ENCODE results near the gene DNAJA2. TPM values are rescaled to one million over a fixed set of nuclear protein-coding genes. Genes with fewer than 3 reads are reported as not detected.
"Not testable (repeated sequence)": the region's sequence is repeated elsewhere in the genome, so short reads cannot be mapped to it uniquely, and the experiment has no call there.

DNAJA2 gene
- 68.1 and 86.7 TPM in 2 replicates for total RNA-seq (2012; rRNA removed)

DNA sequence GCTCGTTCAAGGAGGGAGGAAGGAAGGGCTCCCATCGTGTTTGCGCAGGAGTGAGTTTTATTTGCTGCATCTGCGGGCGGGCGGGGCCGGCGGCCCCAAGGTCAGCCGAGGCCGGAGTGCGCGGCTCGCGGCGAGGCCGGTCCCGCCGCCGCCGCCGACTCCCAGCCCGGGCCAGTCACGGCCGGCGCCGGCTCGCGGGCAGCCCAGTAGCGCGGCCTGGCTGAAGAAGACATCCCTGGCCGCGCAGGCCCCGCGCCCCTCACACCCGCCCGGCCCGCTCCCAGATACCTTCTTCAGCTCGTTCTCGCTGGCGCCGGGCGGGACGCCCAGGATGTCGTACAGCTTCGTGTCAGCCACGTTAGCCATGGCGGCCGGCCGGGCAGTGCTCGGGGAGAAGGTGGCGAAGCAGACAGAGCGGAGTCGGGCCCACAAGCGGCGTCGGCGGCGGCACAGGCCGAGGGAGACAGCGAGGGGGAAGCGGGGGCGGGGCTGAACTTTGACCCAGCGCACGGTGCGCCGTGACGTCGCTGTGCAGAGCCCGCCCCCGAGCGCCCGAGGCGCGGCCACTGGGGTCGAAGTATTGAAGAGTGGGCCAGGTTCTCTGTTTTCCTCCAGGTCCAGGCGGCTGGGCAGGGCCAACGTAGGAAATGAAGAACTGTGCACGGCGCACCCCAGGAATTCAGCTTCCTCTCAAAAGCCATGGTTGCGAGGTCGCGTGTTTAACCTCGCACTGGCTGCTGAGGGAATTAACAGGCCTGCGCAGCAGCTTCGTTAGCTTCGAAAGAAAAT lies at the start of gene DNAJA2:
Gene DNAJA2, minus strand, starts transcription at position 468 of the 789 bp plus-strand sequence. Its CDS starts 102 bp downstream, at position 366.
- peak within 1 kb of the TSS; percentile 97 for H3K4me3 ChIP-seq (ENCODE audit: low read length)
- H3K27me3 ChIP-seq (ENCODE audit: control insufficient read depth, insufficient read depth, low read length): no peaks in the 10 kb centered on the region
- H3K9ac ChIP-seq (ENCODE audit: low read depth, low read length): peak within 1 kb of the TSS; percentile 99
- peaks cover 23% of the 10 kb centered on the region for H3K36me3 ChIP-seq (ENCODE audit: insufficient read depth, low read length)
- H3K9me3 ChIP-seq (replicated peaks; ENCODE audit: low read length): no peaks in the 10 kb centered on the region
- peaks cover 18% of the 10 kb centered on the region for H3K4me1 ChIP-seq (ENCODE audit: control insufficient read depth, insufficient read depth, low read length)
- peak within 1 kb of the TSS; percentile 83 for H3K4me2 ChIP-seq (ENCODE audit: low read length)

DNA sequence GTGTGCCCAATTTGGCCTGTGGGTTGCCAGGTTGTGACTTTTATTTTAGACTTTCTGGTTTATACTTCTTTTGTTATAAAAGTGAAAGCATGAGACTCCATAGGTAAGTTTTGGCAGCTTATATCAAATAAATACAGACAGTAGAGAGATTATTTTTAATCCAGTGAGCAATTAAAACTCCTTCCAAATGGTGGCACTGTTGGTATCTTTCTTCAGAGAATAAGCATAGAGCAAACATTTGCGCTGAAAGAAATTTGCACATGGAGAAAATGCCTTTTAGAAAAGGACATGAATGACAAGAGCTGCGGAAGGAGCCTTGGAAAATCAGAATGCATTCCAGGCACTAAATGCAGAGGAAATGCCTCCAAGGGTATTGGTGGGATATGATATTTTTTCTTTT lies 46.1 kb upstream of the DNAJA2 start:
- no peaks in the 10 kb centered on the region for H3K36me3 ChIP-seq (ENCODE audit: insufficient read depth, low read length)
- no peaks in the 10 kb centered on the region for H3K9me3 ChIP-seq (replicated peaks; ENCODE audit: low read length)
- H3K27me3 ChIP-seq (ENCODE audit: control insufficient read depth, insufficient read depth, low read length): peaks cover 2% of the 10 kb centered on the region
- H3K4me1 ChIP-seq (ENCODE audit: control insufficient read depth, insufficient read depth, low read length): no peaks in the 10 kb centered on the region
- no peak overlapping the region for H3K4me2 ChIP-seq (ENCODE audit: low read length)
- H3K9ac ChIP-seq (ENCODE audit: low read depth, low read length): no peak overlapping the region
- H3K4me3 ChIP-seq (ENCODE audit: low read length): no peak overlapping the region

DNA sequence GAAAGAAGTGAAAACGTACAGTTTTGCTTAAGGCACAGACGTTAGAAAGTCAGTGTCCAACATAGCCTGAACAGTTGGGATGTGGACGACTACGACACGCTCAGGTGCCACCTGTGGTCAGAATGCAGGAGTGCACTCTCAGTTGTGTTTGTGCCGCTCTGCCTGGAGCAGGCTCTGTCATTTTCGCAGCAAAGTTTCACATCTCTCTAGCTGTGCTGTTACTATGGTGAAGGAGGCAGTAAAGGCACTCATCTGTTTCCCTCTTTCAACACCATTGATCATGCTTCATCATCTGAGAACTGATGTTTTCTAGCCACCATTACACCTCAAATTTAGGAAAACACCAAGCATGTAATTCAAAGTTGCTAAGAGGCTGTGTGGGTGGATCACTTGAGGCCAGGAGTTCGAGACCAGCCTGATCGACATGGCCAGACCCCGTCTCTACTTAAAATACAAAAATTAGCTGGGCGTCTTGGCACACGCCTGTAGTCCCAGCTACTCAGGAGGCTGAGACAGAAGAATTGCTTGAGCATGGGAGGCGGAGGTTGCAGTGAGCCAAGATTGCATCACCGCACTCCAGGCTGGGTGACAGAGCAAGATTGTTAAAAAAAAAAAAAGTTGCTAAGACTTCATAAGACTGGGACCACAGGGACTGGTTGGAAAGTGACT lies 44.9 kb upstream of the DNAJA2 start:
- no peak overlapping the region for H3K4me2 ChIP-seq (ENCODE audit: low read length)
- H3K9ac ChIP-seq (ENCODE audit: low read depth, low read length): no peak overlapping the region
- no peaks in the 10 kb centered on the region for H3K4me1 ChIP-seq (ENCODE audit: control insufficient read depth, insufficient read depth, low read length)
- H3K36me3 ChIP-seq (ENCODE audit: insufficient read depth, low read length): no peaks in the 10 kb centered on the region
- no peak overlapping the region for H3K4me3 ChIP-seq (ENCODE audit: low read length)
- peaks cover 2% of the 10 kb centered on the region for H3K27me3 ChIP-seq (ENCODE audit: control insufficient read depth, insufficient read depth, low read length)
- no peaks in the 10 kb centered on the region for H3K9me3 ChIP-seq (replicated peaks; ENCODE audit: low read length)

DNA sequence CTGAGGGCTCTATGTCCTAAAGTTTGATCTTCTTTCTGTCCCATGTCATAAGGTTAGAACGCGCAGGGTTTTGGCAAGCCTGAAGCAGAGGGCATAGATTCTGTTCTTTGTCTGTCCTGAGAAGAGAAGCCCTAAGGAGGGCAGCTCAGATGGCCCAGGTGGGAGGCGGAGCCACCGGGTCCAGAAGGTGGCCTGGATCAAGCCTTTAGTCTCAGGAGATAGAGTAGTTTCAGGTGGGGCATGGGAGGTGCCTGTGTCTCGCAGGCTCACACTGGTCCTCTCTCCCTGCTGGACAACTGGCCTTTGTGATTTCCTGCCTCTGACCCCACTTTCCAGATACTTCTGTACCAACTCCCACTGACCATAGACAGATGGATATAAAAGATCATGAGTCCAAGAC lies 44.2 kb upstream of the DNAJA2 start:
- H3K36me3 ChIP-seq (ENCODE audit: insufficient read depth, low read length): no peaks in the 10 kb centered on the region
- no peak overlapping the region for H3K4me3 ChIP-seq (ENCODE audit: low read length)
- H3K27me3 ChIP-seq (ENCODE audit: control insufficient read depth, insufficient read depth, low read length): peaks cover 2% of the 10 kb centered on the region
- no peak overlapping the region for H3K4me2 ChIP-seq (ENCODE audit: low read length)
- no peak overlapping the region for H3K9ac ChIP-seq (ENCODE audit: low read depth, low read length)
- H3K9me3 ChIP-seq (replicated peaks; ENCODE audit: low read length): no peaks in the 10 kb centered on the region
- H3K4me1 ChIP-seq (ENCODE audit: control insufficient read depth, insufficient read depth, low read length): no peaks in the 10 kb centered on the region

DNA sequence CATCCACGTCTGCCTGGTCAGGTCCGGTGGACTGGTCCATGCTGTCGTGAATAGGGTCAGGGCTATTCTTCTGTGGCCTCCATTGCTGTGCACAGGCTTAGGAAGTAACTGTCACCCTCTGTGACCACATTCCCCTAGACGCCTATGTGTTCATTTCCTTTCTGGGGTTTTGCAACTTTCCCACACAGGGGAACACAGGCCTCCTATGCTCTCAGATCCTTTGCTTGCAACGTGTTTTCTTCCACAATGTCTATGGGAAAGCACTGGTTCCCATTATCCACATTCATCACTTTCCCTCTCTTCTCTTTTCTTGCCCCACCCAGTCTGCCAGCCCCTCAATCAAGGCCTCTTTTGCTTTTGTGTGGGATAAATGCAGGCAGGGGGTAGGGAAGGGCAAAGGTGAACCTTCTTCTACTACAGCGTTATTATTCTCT lies 43.2 kb upstream of the DNAJA2 start:
- Histone ChIP-seq H3K36me3 (ENCODE audit: insufficient read depth, low read length) (no peaks in the 10 kb centered on the region), H3K9ac (ENCODE audit: low read depth, low read length) (no peak overlapping the region), H3K4me3 (ENCODE audit: low read length) (no peak overlapping the region), H3K4me2 (ENCODE audit: low read length) (no peak overlapping the region), H3K4me1 (ENCODE audit: control insufficient read depth, insufficient read depth, low read length) (no peaks in the 10 kb centered on the region), H3K9me3 (replicated peaks; ENCODE audit: low read length) (no peaks in the 10 kb centered on the region), H3K27me3 (ENCODE audit: control insufficient read depth, insufficient read depth, low read length) (peaks cover 2% of the 10 kb centered on the region)

DNA sequence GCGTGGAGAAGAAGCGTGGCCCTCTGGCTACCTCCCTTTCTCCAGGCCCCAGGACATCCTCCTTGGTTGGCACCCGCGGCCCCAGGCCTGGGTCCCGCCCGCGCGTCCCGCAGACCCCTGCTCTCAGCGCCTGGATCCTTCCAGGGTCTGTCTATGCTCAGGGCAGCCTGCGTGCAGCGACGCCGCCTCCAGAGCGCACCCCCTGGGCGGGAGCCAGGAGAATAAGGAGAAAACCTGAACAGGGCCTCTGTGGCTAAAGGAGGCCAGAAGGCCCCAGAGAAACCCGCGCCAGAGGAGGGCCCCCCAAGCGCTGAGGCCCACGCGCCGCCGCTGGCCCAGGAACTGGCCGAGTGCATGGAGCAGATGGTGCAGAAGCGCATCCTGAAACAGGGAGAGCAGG lies 40.4 kb upstream of the DNAJA2 start:
- Histone ChIP-seq H3K9me3 (replicated peaks; ENCODE audit: low read length) (no peaks in the 10 kb centered on the region), H3K4me3 (ENCODE audit: low read length) (no peak overlapping the region), H3K4me2 (ENCODE audit: low read length) (no peak overlapping the region), H3K9ac (ENCODE audit: low read depth, low read length) (no peak overlapping the region), H3K36me3 (ENCODE audit: insufficient read depth, low read length) (no peaks in the 10 kb centered on the region), H3K27me3 (ENCODE audit: control insufficient read depth, insufficient read depth, low read length) (peaks cover 2% of the 10 kb centered on the region), H3K4me1 (ENCODE audit: control insufficient read depth, insufficient read depth, low read length) (no peaks in the 10 kb centered on the region)

DNA sequence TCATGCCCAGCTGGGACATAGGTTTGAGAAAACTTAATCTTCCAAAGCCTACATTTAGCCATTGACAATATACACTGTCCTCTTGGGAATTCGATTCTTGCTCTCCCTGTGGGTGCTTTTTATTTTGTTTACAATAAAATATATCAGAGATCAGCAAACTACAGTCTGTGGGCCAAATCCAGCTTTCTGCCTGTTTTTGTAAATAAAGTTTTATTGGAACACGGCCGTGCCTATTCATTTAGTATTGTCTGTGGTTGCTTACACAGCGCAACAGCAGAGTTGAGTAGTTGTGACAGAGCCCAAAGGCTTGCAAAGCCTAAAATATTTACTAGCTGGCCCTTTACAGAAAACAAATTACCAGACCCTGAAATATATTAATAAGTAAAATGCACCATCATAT lies 39.7 kb upstream of the DNAJA2 start:
- no peak overlapping the region for H3K4me3 ChIP-seq (ENCODE audit: low read length)
- H3K9me3 ChIP-seq (replicated peaks; ENCODE audit: low read length): no peaks in the 10 kb centered on the region
- no peaks in the 10 kb centered on the region for H3K27me3 ChIP-seq (ENCODE audit: control insufficient read depth, insufficient read depth, low read length)
- H3K9ac ChIP-seq (ENCODE audit: low read depth, low read length): no peak overlapping the region
- H3K4me1 ChIP-seq (ENCODE audit: control insufficient read depth, insufficient read depth, low read length): peaks cover 4% of the 10 kb centered on the region
- no peak overlapping the region for H3K4me2 ChIP-seq (ENCODE audit: low read length)
- no peaks in the 10 kb centered on the region for H3K36me3 ChIP-seq (ENCODE audit: insufficient read depth, low read length)

DNA sequence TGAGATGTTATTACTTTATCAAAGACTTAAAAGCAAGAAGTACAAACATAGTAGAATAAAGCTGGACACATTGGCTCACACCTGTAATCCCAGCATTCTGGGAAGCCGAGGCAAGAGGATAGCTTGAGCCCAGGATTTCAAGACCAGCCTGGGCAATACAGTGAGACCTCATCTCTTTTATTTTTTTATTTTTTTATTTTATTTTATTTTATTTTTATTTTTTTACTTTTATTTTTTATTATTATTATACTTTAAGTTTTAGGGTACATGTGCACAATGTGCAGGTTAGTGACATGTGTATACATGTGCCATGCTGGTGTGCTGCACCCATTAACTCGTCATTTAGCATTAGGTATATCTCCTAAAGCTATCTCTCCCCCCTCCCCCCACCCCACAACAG lies 37.3 kb upstream of the DNAJA2 start:
- not testable (repeated sequence) for H3K4me2 ChIP-seq (ENCODE audit: low read length); H3K9me3 ChIP-seq (replicated peaks; ENCODE audit: low read length)

DNA sequence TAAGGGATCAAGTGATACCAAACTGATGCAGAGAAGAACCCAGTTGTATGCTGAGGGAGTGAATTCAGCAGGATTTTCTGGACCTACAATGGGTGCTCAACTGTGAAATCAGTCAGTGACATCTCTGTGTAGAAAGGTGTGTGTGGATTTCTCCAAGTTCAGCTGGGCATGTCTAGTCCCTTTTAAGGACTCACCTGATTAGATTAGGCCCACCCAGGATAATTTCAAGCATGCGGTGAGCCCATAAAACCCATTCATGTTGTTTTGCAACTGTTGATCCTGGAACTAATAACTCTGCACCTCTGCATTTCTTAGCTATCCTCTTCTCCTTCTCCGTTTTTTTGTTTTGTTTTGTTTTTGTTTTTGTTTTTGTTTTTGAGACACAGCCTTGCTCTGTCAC lies 35.1 kb upstream of the DNAJA2 start:
- no peak overlapping the region for H3K4me2 ChIP-seq (ENCODE audit: low read length)
- no peaks in the 10 kb centered on the region for H3K27me3 ChIP-seq (ENCODE audit: control insufficient read depth, insufficient read depth, low read length)
- peaks cover 4% of the 10 kb centered on the region for H3K4me1 ChIP-seq (ENCODE audit: control insufficient read depth, insufficient read depth, low read length)
- no peak overlapping the region for H3K4me3 ChIP-seq (ENCODE audit: low read length)
- H3K36me3 ChIP-seq (ENCODE audit: insufficient read depth, low read length): no peaks in the 10 kb centered on the region
- no peak overlapping the region for H3K9ac ChIP-seq (ENCODE audit: low read depth, low read length)
- H3K9me3 ChIP-seq (replicated peaks; ENCODE audit: low read length): no peaks in the 10 kb centered on the region

More for the DNA sequence above, 37.3 kb upstream of the DNAJA2 start:
- not testable (repeated sequence) for H3K27me3 ChIP-seq (ENCODE audit: control insufficient read depth, insufficient read depth, low read length); H3K4me1 ChIP-seq (ENCODE audit: control insufficient read depth, insufficient read depth, low read length); H3K36me3 ChIP-seq (ENCODE audit: insufficient read depth, low read length); H3K4me3 ChIP-seq (ENCODE audit: low read length); H3K9ac ChIP-seq (ENCODE audit: low read depth, low read length)

DNA sequence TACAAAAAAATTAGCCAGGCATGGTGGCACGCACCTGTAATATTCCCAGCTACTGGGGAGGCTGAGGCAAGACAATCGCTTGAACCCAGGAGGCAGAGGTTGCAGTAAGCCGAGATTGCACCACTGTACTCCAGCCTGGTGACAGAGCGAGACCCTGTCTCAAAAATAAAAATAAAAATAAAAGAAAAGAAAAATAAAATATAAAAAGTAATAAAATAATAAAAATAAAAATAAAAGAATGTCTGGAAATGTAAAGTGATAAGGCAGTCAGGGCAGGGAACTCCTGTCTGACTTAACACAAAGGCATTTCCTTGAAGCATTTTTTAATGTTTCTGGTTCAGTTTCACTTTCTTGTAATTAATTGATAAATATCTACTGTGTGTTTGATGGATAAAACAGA lies 34.7 kb upstream of the DNAJA2 start:
- H3K4me1 ChIP-seq (ENCODE audit: control insufficient read depth, insufficient read depth, low read length): peaks cover 4% of the 10 kb centered on the region
- no peak overlapping the region for H3K4me3 ChIP-seq (ENCODE audit: low read length)

DNA sequence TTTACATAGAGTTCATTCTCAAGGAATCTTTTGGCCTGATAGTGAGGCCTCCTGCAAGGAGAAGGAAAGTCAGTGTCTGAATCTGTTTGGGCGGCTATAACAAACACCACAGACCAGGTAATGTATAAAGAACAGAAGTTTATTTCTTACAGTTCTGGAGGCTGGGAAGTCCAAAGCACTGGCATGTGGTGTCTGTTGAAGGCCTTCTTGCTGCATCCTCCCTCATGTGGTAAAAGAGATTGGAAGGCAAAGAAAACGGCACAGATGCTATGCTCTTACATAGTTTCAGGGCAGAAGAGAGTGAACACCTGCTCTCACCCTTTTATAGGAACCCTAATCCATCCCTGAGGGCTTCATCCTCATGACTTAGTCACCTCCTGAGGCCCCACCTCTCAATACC lies 31.2 kb upstream of the DNAJA2 start:
- H3K9ac ChIP-seq (ENCODE audit: low read depth, low read length): no peak overlapping the region

More for the DNA sequence above, 34.7 kb upstream of the DNAJA2 start:
- no peaks in the 10 kb centered on the region for H3K27me3 ChIP-seq (ENCODE audit: control insufficient read depth, insufficient read depth, low read length)
- no peak overlapping the region for H3K9ac ChIP-seq (ENCODE audit: low read depth, low read length)
- H3K4me2 ChIP-seq (ENCODE audit: low read length): no peak overlapping the region
- H3K9me3 ChIP-seq (replicated peaks; ENCODE audit: low read length): no peaks in the 10 kb centered on the region
- no peaks in the 10 kb centered on the region for H3K36me3 ChIP-seq (ENCODE audit: insufficient read depth, low read length)

DNA sequence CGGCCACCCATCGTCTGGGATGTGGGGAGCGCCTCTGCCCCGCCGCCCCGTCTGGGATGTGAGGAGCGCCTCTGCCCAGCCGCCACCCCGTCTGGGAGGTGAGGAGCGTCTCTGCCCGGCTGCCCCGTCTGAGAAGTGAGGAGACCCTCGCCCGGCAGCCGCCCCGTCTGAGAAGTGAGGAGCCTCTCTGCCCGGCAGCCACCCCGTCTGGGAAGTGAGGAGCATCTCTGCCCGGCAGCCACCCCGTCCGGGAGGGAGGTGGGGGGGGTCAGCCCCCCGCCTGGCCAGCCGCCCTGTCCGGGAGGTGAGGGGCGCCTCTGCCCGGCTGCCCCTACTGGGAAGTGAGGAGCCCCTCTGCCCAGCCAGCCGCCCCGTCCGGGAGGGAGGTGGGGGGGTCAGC lies 26.6 kb upstream of the DNAJA2 start:
- H3K36me3 ChIP-seq (ENCODE audit: insufficient read depth, low read length); H3K4me2 ChIP-seq (ENCODE audit: low read length); H3K9ac ChIP-seq (ENCODE audit: low read depth, low read length); H3K4me3 ChIP-seq (ENCODE audit: low read length); H3K4me1 ChIP-seq (ENCODE audit: control insufficient read depth, insufficient read depth, low read length); H3K9me3 ChIP-seq (replicated peaks; ENCODE audit: low read length); H3K27me3 ChIP-seq (ENCODE audit: control insufficient read depth, insufficient read depth, low read length): not testable (repeated sequence)

More for the DNA sequence above, 31.2 kb upstream of the DNAJA2 start:
- H3K9me3 ChIP-seq (replicated peaks; ENCODE audit: low read length): no peaks in the 10 kb centered on the region
- no peaks in the 10 kb centered on the region for H3K36me3 ChIP-seq (ENCODE audit: insufficient read depth, low read length)
- peaks cover 4% of the 10 kb centered on the region for H3K4me1 ChIP-seq (ENCODE audit: control insufficient read depth, insufficient read depth, low read length)
- no peak overlapping the region for H3K4me3 ChIP-seq (ENCODE audit: low read length)
- no peaks in the 10 kb centered on the region for H3K27me3 ChIP-seq (ENCODE audit: control insufficient read depth, insufficient read depth, low read length)
- H3K4me2 ChIP-seq (ENCODE audit: low read length): no peak overlapping the region

Data from skeletal muscle satellite cell (primary cell).